ENCODE data around the gene ZBTB44.
"Not testable (repeated sequence)": the region's sequence is repeated elsewhere in the genome, so short reads cannot be mapped to it uniquely, and the experiment has no call there.

DNA sequence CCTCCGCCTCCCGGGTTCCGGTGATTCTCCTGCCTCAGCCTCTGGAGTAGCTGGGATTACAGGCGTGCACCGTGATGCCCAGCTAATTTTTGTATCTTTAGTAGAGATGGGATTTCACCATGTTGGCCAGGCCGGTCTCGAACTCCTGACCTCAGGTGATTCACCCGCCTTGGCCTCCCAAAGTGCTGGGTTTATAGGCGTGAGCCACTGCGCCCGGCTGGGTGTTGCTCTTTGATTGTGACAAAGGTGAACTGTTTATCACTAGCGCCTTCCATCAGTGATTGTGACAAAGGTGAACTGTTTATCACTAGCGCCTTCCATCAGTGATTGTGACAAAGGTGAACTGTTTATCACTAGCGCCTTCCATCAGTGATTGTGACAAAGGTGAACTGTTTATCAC is 121.2 kb downstream of the ZBTB44 start:
- TF ChIP-seq, protein P1, sequence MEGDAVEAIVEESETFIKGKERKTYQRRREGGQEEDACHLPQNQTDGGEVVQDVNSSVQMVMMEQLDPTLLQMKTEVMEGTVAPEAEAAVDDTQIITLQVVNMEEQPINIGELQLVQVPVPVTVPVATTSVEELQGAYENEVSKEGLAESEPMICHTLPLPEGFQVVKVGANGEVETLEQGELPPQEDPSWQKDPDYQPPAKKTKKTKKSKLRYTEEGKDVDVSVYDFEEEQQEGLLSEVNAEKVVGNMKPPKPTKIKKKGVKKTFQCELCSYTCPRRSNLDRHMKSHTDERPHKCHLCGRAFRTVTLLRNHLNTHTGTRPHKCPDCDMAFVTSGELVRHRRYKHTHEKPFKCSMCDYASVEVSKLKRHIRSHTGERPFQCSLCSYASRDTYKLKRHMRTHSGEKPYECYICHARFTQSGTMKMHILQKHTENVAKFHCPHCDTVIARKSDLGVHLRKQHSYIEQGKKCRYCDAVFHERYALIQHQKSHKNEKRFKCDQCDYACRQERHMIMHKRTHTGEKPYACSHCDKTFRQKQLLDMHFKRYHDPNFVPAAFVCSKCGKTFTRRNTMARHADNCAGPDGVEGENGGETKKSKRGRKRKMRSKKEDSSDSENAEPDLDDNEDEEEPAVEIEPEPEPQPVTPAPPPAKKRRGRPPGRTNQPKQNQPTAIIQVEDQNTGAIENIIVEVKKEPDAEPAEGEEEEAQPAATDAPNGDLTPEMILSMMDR (IDR thresholded peaks at IDR 0.05; ENCODE audit: borderline replicate concordance, extremely low read depth, low read length, poor library complexity, severe bottlenecking): not testable (repeated sequence)
- TF ChIP-seq EZH2 (IDR thresholded peaks at IDR 0.05; ENCODE audit: borderline replicate concordance, low read depth, low read length, severe bottlenecking): not testable (repeated sequence)

Data from DND-41 (cell line).